Esophagus muscularis mucosa (tissue), 4 donors: ENCODE data around the gene FGF14. TPM values are rescaled to one million over a fixed set of nuclear protein-coding genes. Genes with fewer than 3 reads are reported as not detected.
"Not testable (repeated sequence)": the region's sequence is repeated elsewhere in the genome, so short reads cannot be mapped to it uniquely, and the experiment has no call there.

Experiments used
- DNase-seq: peaks from one replicate; pipeline ENCODE4 v3.0.0-alpha.2; 2017; ENCODE audit errors: extremely low spot score
- H3K27ac ChIP-seq, 4 donors: fragments of 200-600 bp; sonication (generic); replicated peaks in 1 of 4; 1 replicate in 3 of 4; 2 replicates in 1 of 4; pipeline ENCODE4 v1.5.1; 2016 to 2019; ENCODE audit warnings: mild to moderate bottlenecking in 1 of 4
- H3K27me3 ChIP-seq, 4 donors: fragments of 200-600 bp; sonication (generic); one replicate each; pipeline versions ENCODE4 v1.5.1 to v1.6.0; 2016 to 2019
- H3K36me3 ChIP-seq, 4 donors: fragments of 200-600 bp; sonication (generic); one replicate each; pipeline ENCODE4 v1.5.1; 2016 to 2019
- H3K4me1 ChIP-seq, 4 donors: fragments of 200-600 bp; sonication (generic); one replicate each; pipeline ENCODE4 v1.5.1; 2016 to 2019
- H3K4me3 ChIP-seq, 4 donors: fragments of 200-600 bp; sonication (generic); 1 replicate in 2 of 4; 2 replicates in 2 of 4; pipeline ENCODE4 v1.5.1; 2016 to 2019; ENCODE audit warnings: mild to moderate bottlenecking in 4 of 4, moderate library complexity in 1 of 4
- H3K9me3 ChIP-seq, 4 donors: fragments of 200-600 bp; sonication (generic); 1 replicate in 3 of 4; 2 replicates in 1 of 4; pipeline ENCODE4 v1.5.1; 2016 to 2019
- EP300 ChIP-seq: sonication (generic); formaldehyde crosslinking; IDR thresholded peaks from one replicate; pipeline ENCODE4 v1.6.1; 2017; ENCODE audit warnings: antibody characterized with exemption
- POLR2A ChIP-seq: fragments of 450-650 bp; IDR thresholded peaks from one replicate; pipeline ENCODE4 v1.6.1; 2017; ENCODE audit warnings: antibody characterized with exemption, moderate library complexity, mild to moderate bottlenecking, low read depth
- POLR2AphosphoS5 ChIP-seq, 2 donors: sonication (generic); formaldehyde crosslinking; IDR thresholded peaks; one replicate each; pipeline ENCODE4 v1.6.1; 2017; ENCODE audit warnings: antibody characterized with exemption in 2 of 2
- WGBS: methylation state at CpG from one replicate; pipeline ENCODE4 v1.1.5; 2018; 5-methylcytosine and 5-hydroxymethylcytosine counted together
- intact Hi-C: fragments of 100-400 bp; cut with DNase I; formaldehyde crosslinking; loops from one replicate; pipeline ENCODE4 v1.15.1; 2023
- total RNA-seq, 4 donors: library from RNA; depleted of rRNA; stranded (reverse); fragments of >200 nt; gene quantifications; one replicate each; pipeline versions ENCODE4 v1.1.0 to v1.2.1, GENCODE V29; 2016
- TF ChIP-seq, protein P1 (sequence below), 3 experiments: fragments of 200-600 bp in 2 of 3; fragments of 450-650 bp in 1 of 3; sonication (generic) in 2 of 3; IDR thresholded peaks; one replicate each; pipeline ENCODE4 v1.5.1; 2017 to 2019; ENCODE audit warnings: antibody characterized with exemption in 3 of 3, mild to moderate bottlenecking in 2 of 3, moderate library complexity in 1 of 3

Gene FGF14
- total RNA-seq, 4 donors from 2014 or later = 0.33 to 2.1 (median 0.87) TPM

DNA sequence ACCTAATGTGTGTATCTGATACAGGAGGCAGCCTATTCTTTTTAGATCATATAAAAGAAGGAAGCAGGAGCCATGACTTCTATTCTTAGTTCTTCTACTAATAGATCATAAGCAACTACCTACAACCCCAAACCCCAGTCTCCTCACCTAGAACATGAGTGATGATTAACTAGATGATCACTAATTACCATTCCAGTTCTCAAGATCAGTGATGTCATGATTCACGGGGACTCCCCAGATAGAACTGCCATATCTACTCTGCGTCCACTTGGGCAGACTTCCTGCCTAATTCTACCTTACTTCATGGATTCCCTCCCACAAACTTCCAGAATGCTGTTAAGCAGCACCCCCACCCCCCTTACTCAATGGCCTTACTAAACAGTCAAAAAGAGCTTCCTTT, 380.1 kb downstream of the FGF14 start:
- H3K36me3 ChIP-seq = no peaks in the 10 kb centered on the region
- intact Hi-C loops = no loop called here
- no peak overlapping the region for H3K4me3 ChIP-seq
- DNase-seq = no peak
- H3K9me3 ChIP-seq = peaks cover 0 to 18% (median 13%) of the 10 kb centered on the region in 4 donors
- no peaks in the 10 kb centered on the region for H3K27me3 ChIP-seq
- no peak for TF ChIP-seq EP300
- TF ChIP-seq POLR2A = no peak
- TF ChIP-seq, protein P1, sequence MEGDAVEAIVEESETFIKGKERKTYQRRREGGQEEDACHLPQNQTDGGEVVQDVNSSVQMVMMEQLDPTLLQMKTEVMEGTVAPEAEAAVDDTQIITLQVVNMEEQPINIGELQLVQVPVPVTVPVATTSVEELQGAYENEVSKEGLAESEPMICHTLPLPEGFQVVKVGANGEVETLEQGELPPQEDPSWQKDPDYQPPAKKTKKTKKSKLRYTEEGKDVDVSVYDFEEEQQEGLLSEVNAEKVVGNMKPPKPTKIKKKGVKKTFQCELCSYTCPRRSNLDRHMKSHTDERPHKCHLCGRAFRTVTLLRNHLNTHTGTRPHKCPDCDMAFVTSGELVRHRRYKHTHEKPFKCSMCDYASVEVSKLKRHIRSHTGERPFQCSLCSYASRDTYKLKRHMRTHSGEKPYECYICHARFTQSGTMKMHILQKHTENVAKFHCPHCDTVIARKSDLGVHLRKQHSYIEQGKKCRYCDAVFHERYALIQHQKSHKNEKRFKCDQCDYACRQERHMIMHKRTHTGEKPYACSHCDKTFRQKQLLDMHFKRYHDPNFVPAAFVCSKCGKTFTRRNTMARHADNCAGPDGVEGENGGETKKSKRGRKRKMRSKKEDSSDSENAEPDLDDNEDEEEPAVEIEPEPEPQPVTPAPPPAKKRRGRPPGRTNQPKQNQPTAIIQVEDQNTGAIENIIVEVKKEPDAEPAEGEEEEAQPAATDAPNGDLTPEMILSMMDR (IDR thresholded peaks at IDR 0.05) = no peak
- TF ChIP-seq POLR2AphosphoS5 (IDR thresholded peaks at IDR 0.05) = no peak
- WGBS = 75% methylated on average over 2 of the region's 2 CpGs
- H3K4me1 ChIP-seq = peaks cover 0 to 10% (median 0%) of the 10 kb centered on the region in 4 donors
- no peak overlapping the region for H3K27ac ChIP-seq

DNA sequence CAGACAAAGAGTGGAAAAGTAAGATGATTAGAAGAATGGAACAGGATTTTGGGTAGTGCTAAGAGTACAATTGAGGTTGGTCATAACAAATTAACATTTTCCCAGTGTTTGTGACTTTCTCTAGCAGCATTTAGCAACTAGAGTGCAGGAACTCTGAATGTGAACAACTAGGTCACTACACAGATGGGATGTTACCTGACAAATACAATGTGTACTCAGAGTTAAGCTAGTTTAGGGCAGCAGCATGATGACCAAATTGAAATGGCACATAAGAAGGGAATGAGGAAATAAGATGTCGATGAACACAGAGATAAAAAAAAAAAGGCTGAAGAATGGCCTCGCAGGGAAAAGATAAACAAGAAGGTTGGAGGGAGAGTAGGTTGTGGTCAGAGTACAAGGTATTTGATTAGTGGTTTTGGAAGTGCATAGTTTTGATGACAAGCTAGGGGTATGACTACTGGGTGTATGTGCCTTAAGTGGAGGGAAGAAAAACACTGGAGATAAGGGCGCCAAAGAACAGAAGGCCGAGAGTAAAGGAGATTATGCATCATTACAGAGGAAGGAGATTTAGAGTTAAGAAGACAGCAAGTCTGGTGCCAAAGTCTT, 381.1 kb downstream of the FGF14 start:
- WGBS = 66% methylated on average over 4 of the region's 4 CpGs

DNA sequence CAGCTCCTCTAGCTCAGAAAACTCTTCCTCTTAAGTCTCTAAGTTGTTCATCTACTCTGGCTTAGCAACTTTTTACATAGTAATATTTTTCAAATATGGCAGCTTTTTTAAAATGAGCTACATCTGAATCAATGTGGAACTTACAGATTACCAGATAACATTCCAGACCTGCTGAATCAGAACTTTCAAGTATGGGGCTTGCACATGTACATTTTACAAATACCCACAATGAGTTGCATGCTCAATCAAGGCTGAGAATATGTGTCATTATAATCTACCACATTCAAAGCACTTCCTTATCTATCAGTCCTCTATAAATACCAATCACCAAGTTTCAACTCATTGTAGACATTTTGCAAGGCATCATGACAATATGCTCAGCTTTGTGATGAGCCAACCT, 383.1 kb downstream of the FGF14 start:
- H3K27ac ChIP-seq = no peak overlapping the region
- H3K27me3 ChIP-seq = no peaks in the 10 kb centered on the region
- no peaks in the 10 kb centered on the region for H3K36me3 ChIP-seq
- DNase-seq = no peak
- H3K4me1 ChIP-seq = peaks cover 0 to 10% (median 0%) of the 10 kb centered on the region in 4 donors
- H3K9me3 ChIP-seq = peaks cover 0 to 23% (median 16%) of the 10 kb centered on the region in 4 donors
- TF ChIP-seq POLR2A (no peak), EP300 (no peak), POLR2AphosphoS5 (IDR thresholded peaks at IDR 0.05) (no peak)
- TF ChIP-seq, protein P1 (IDR thresholded peaks at IDR 0.05) = no peak
- H3K4me3 ChIP-seq = no peak overlapping the region
- intact Hi-C loops = no loop called here

More for the DNA sequence above, 381.1 kb downstream of the FGF14 start:
- H3K27ac ChIP-seq = no peak overlapping the region
- peaks cover 0 to 10% (median 0%) of the 10 kb centered on the region in 4 donors for H3K4me1 ChIP-seq
- H3K36me3 ChIP-seq = no peaks in the 10 kb centered on the region
- H3K27me3 ChIP-seq = no peaks in the 10 kb centered on the region
- no peak for TF ChIP-seq EP300
- no peak for DNase-seq
- H3K4me3 ChIP-seq = no peak overlapping the region
- intact Hi-C loops = no loop called here
- peaks cover 0 to 23% (median 16%) of the 10 kb centered on the region in 4 donors for H3K9me3 ChIP-seq

DNA sequence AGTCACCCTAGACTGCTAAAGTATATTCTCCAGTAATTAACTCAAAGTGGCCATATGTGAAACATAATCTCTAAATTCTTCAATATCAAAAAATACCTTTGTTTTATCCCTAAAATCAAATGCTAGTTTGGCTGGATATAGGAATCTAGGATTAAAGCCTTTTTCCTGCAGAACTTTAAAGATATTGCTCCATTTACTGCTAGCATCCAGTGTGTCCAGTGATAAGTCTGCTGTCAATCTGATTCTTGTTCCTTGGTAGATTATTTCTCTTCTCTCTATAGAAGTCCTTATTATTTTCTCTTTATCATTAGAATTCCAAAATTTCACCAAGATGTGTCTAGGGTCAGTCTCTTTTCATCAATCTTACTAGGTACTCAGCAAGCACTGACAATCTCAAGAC, 384.6 kb downstream of the FGF14 start:
- no peaks in the 10 kb centered on the region for H3K36me3 ChIP-seq
- TF ChIP-seq POLR2A (no peak), POLR2AphosphoS5 (IDR thresholded peaks at IDR 0.05) (no peak), EP300 (no peak)
- TF ChIP-seq, protein P1 (IDR thresholded peaks at IDR 0.05) = no peak
- H3K4me3 ChIP-seq = no peak overlapping the region
- intact Hi-C loops = no loop called here
- no peak overlapping the region for H3K27ac ChIP-seq
- H3K9me3 ChIP-seq = peaks cover 0 to 23% (median 16%) of the 10 kb centered on the region in 4 donors
- no peak for DNase-seq
- peaks cover 0 to 14% (median 5%) of the 10 kb centered on the region in 4 donors for H3K4me1 ChIP-seq
- H3K27me3 ChIP-seq = no peaks in the 10 kb centered on the region

DNA sequence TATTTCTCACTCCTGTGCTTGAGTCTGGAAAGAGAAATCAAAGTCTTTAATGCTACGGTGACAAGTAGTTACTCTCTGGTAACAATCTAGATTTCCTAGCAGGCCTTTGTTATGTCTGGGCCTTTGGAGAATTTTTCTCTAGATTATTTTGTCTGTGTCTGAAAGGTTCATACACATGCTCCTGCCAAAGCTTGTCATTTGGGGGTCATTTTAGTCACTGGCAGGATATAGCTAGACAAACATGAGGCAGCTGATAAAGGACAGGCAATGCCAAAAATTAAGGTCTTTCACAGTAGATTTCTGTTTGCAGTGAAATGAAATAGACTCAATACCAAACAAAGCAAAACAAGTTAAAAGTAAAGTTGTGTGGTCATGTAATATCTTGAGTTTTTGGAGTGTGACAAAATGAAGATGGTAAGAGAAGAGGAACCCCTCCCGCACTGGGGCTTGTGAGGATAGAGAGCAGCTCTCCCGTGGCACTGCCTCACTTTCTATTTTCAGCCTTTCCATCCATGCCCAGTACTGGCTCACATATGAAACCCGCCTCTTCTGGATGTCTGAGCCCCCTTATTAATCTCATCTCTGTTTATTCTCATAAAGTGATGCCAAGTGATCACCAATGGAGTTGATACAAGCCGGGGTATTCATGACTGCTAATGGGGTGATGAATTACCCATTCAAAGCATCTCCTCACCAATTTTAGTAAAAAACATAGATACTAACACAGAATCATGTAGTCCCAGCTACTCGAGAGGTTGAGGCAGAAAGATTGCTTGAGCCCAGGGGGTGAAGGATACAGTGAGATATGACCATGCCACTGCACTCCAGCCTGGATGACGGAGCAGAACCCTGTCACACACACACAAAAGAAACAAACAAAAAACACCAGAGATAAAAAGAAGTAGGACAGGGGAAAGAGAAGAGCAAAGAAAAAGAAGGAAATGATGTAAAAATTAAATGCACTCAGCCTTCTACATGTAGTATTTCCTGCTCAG, 389.3 kb downstream of the FGF14 start:
- Histone ChIP-seq H3K27me3 (no peaks in the 10 kb centered on the region), H3K9me3 (peaks cover 0 to 13% (median 11%) of the 10 kb centered on the region in 4 donors), H3K4me3 (no peak overlapping the region), H3K36me3 (no peaks in the 10 kb centered on the region), H3K27ac (peak overlapping the region; percentile 18 to 38 (median 26)), H3K4me1 (peaks cover 3 to 23% (median 19%) of the 10 kb centered on the region in 4 donors)
- no peak for DNase-seq
- WGBS = 57% methylated on average over 7 of the region's 7 CpGs
- TF ChIP-seq POLR2AphosphoS5 (IDR thresholded peaks at IDR 0.05) (no peak), EP300 (no peak), POLR2A (no peak)
- TF ChIP-seq, protein P1 (IDR thresholded peaks at IDR 0.05) = no peak
- intact Hi-C loops = no loop called here

DNA sequence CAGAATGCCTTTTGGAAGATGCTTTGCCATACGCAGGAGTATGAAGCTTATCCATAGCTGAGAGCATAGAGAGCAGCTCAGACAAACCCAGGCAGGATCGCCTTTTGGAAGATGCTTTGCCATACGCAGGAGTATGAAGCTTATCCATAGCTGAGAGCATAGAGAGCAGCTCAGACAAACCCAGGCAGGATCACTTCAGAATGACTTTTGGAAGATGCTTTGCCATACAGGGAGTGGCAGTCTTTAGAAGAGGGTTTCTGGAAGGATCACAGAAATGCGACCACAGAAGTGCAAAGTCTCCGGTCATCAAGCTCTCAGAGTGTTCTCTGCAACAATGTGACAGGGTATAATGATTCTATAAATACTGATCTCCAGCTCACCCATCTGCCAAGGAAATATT, 390.4 kb downstream of the FGF14 start:
- peak overlapping the region in 3 of 4 donors; percentile 9 to 38 (median 35) for H3K27ac ChIP-seq

More for the DNA sequence above, 390.4 kb downstream of the FGF14 start:
- H3K4me1 ChIP-seq = peaks cover 3 to 23% (median 19%) of the 10 kb centered on the region in 4 donors
- H3K4me3 ChIP-seq, H3K9me3 ChIP-seq, intact Hi-C loops, H3K27me3 ChIP-seq, H3K36me3 ChIP-seq, DNase-seq: not testable (repeated sequence)
- 59% methylated on average over 5 of the region's 5 CpGs for WGBS
